Mammary epithelial cell (primary cell): Measurements from ENCODE around the gene C1QTNF12.

ENCODE experiments used
- EZH2 ChIP-seq: IDR thresholded peaks from 2 replicates; pipeline ENCODE4 v1.6.1; 2012; ENCODE audit warnings: low read length, inconsistent platforms, borderline replicate concordance
- TF ChIP-seq, protein P1 (sequence below), 2 donors: IDR thresholded peaks in 1 of 2; conservative IDR thresholded peaks in 1 of 2; 2 replicates each; pipeline ENCODE4 v1.5.1; 2011 to 2012; ENCODE audit warnings: inconsistent platforms in 2 of 2, low read length in 2 of 2, mild to moderate bottlenecking in 2 of 2, control low read depth in 1 of 2, low read depth in 1 of 2; ENCODE audit not compliant: insufficient read depth in 1 of 2; ENCODE audit errors: extremely low read depth in 1 of 2

- TF ChIP-seq, protein P1, sequence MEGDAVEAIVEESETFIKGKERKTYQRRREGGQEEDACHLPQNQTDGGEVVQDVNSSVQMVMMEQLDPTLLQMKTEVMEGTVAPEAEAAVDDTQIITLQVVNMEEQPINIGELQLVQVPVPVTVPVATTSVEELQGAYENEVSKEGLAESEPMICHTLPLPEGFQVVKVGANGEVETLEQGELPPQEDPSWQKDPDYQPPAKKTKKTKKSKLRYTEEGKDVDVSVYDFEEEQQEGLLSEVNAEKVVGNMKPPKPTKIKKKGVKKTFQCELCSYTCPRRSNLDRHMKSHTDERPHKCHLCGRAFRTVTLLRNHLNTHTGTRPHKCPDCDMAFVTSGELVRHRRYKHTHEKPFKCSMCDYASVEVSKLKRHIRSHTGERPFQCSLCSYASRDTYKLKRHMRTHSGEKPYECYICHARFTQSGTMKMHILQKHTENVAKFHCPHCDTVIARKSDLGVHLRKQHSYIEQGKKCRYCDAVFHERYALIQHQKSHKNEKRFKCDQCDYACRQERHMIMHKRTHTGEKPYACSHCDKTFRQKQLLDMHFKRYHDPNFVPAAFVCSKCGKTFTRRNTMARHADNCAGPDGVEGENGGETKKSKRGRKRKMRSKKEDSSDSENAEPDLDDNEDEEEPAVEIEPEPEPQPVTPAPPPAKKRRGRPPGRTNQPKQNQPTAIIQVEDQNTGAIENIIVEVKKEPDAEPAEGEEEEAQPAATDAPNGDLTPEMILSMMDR (conservative IDR thresholded peaks at IDR 0.05 in 1 of 2, IDR thresholded peaks at IDR 0.05 in 1 of 2; ENCODE audit: extremely low read depth in 1 of 2, insufficient read depth in 1 of 2, low read depth in 1 of 2, low read length in 2 of 2): no peak
- no peak for TF ChIP-seq EZH2
Measured at GRCh38 chr1:1241588-1242219, 4.8 kb downstream of the C1QTNF12 start.
